Pons (tissue), 1 donor: Measurements from ENCODE around the gene LMF1.

Source experiments
- DNase-seq: peaks from one replicate; pipeline ENCODE4 v3.0.0-alpha.2; 2016; ENCODE audit warnings: low spot score

LMF1 gene

DNA sequence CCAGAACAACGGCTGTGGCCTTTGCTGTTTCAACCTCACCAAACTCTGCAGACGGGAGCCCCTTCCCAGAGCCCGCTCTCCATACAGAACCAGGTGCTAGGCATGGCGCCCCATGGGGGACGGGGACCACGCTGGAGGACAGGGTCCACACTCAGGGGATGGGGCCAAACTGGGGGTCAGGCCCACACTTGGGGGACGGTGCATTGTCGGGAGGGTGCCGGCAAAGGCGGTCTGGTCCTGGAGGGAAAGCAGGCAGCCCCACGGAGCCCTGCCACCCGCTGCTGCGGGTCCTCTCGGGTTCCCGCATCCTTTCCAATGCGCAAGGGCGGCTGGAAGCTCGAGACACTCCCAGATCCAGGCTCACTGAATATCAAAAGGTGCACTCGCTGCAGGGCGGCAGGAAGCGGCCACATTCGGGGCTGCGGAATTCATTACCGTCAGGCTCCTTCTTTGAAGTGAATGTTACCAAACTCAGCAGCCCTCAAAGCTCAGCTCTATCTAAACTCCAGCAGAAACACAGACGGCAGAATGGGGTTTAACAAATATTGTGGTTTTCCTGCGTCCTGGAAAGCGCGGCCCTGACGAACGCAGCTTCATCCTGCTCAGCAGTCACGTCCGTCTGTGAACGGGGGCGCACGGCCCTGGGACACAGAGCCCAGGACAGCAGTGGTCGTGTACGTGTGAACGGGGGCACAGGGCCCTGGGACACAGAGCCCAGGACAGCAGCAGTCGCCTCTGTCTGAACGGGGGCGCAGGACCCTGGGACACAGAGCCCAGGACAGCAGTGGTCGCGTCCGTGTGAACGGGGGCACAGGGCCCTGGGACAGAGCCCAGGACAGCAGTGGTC, 41.3 kb downstream of the LMF1 start:
- DNase-seq, result no peak

DNA sequence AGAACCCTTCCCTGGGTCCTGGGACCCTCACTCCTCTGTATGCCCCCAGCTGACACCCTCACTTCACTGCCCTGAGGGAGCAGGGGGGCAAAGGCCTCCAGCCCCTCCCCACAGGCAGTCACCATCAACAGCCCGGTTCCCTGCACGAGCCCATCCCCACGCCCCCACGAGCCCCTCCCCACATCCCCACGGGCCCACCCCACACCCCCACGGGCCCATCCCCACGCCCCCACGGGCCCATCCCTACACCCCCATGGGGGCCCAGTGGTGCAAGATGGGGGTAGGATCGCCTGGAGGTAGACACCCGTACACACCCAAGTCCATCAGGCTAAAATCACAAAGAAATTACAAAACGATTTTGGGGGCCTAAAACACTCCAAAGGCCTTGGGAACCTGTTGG, 42.3 kb downstream of the LMF1 start:
- DNase-seq, result no peak

DNA sequence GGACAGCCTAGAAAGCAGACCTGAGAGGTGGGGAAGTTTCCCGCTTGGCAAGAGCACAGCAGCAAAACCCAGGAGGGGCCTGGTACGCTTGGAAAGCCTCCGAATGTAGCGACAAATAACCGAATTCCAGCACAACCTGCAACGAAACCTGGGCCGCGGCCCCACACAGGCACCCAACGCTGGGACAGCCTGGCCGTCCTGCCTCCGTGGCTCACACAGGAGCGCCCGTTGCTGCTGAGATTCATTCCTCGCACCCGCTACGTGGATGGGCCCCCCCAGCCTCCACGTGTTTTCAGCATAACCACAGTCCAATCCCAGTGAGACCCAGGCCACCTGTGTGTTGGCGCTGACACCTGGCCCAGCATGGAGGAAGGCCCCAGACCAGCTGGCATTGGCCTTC, 42.9 kb downstream of the LMF1 start:
- no peak for DNase-seq

DNA sequence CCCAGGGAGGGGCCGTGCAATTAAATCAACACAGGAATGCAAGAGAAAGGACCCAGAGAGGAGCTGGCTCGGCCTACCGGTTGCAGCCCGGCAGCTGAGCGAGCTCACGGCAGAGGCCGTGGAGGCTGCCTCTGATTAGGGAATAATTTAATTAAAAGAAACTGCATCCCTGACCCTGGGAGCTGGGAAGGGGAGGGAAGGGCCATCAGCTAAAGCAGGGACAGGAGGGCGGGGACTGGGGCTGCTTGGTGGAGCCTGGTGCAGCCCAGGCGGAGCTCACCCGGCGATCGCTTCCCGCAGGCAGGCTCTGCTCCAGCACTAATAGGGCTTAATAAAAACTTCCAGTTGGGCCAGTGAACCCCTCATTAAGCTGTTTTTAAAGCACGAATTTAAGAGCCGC, 43.4 kb downstream of the LMF1 start:
- DNase-seq, result no peak

DNA sequence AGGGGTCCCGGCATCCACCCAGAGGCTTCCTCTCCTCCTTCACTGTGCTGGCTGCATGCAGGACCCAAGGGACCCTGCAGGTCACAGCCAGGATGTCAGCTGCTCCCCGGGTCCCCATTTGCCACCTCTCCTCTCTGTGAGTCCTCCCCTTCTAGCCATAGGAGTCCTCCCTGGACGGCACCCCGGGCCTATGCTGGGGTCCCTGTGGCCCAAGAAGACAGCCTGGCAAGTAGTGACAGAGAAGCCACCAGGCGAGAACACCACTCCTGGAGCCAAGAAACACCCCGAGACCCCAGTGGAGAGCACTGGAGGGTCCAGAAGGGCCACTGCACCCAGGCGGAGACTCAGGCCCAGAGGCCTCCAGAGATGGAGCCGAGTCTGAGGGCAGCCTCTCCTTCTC, 44.1 kb downstream of the LMF1 start:
- no peak for DNase-seq

DNA sequence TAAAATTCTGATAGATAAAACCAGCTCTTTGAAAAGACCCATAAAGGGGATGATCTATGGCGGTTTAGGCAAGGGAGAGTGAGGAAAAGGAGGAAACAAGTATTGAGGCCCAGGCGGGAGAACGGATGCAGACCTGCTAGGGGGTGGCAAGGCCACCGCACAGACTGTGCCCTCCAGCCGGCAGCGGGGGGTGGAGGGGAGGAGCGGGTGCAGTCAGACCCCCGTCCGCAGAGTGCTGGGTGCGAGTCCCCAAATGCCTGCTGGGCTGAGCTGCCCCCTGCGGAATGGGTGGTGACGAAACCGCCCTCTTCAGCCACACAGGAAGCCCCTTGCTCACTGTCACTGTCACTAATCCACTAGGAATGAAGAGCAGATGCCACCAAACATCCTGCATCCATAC, 46.0 kb downstream of the LMF1 start:
- no peak for DNase-seq

DNA sequence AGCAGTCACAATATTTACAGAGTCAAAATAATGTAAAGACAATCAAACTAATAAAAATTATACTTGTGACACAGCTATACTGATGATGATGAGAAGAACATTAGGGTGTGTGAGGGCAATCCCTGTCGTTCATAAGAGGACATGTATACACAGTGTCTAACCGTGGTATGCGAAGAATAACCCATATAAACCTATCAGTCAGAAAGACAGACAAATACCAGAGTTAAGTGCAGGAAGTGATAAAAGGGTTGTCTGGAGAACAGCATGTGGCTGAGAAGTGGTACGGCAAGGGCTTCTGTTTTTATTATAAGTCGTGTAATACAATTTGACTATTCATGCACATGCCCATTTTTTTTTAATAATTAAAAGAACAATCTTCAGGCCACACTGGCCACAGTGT, 46.7 kb downstream of the LMF1 start:
- no peak for DNase-seq

DNA sequence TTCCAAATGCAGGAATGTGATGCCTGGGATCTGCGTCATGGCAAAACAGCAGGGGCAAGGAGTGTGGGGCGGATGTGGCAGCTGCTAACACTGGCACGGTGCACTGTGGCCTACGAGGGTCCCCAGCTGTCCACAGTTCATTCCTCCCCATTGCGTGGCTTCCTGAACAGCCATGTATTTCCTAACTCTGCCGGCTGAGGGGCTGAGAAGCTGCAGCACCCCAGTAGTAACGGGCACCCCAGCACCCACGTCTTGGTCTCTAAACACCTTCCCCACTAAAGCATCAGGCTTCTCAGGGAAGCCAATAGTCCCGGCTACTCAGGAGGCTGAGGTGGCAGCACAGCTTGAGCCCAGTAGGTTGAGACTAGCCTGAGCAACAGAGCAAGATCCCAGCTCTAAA, 47.6 kb downstream of the LMF1 start:
- no peak for DNase-seq

DNA sequence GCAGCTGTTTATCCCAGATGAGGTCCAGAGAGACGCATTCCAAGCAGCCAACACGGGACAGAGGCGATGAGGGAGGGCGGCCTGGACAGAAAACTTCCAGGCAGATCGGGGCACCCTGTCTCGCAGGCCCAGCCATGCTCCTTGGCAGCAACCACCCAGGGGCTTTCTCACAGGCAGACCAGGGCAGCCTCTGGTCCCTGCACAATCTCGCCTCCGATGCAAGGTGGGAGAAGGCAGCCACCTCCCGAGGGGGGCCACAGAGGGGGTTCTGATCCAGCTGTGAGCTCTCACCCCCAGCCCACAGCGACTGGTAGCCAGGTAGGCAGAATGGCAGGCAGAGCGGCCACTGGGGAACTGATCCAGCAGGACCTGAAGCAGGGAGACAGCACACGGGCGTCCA, 48.7 kb downstream of the LMF1 start:
- no peak for DNase-seq

DNA sequence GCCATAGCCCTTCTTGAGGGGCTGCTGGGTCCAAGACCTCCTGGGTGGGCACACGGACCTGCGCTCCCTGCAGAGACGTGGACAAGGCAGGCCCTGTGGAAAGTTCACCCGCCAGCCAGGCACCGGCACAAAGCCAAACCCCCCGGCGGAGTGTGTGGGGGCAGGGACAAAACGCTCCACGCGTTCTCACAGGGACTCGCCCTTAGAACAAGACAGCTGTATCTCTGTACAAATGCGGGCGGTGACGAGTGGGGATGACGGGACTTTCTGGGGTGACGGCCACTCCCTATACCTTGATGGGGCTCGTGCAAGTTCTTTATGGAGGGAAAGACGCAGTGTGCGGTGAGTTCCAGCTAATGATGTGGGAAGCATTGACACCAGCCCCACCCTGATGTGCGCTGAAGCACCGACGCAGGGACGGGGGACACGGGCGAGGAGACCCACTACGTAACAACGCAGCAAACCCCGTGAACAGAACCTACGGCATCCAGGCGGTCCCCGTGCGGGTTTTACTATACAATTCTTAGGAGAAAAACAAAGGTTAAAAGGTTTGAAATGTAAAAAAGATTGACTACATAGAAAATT, 49.4 kb downstream of the LMF1 start:
- peak; percentile 38 for DNase-seq

DNA sequence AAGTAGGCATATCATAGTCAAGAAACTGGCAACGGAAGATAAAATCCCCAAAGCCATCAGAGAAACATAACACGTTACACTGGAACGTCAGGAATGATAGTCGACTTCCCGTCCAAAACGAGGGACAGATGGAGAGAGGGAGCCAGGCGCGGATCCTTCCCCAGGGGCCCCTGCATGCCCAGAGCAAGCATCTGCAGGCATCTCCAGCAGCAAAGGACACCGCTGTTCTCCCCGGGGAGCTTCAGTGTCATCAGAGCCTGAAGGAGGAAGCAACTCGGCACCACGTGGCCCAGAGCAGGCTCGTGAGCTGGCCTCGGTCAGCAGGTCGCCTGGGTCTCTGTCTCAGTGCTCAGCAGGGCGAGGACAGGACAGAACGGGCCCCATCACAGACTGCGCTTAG, 50.1 kb downstream of the LMF1 start:
- peak; percentile 56 for DNase-seq

DNA sequence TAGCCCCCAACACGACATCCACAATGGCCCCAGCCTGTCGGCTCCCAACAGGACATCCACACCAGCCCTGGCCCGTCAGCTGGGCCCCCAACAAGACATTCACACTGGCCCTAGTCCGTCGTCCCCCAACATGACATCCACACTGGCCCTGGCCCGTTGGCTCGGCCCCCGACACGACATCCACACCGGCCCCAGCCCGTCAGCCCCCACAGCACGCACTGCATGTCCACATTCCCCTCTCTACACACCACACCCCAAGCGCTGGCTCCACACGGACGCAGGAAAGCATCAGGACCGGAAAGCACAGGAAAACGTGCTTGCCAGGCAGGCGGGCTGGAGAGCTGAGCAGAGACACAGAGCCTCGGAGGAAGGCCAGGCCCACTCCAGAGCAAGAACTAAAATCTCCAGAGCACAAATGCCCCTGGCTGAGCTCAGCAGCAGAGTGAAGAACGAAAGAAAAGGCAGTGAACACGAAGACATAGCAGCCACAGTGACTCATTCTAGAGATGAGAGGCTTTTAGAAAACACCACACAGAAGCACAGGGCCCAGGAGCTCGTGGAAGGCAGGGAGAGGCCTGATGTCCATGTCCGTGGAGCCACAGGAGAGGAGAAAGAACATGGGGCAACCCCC, 50.6 kb downstream of the LMF1 start:
- DNase-seq, result peak; percentile 31

DNA sequence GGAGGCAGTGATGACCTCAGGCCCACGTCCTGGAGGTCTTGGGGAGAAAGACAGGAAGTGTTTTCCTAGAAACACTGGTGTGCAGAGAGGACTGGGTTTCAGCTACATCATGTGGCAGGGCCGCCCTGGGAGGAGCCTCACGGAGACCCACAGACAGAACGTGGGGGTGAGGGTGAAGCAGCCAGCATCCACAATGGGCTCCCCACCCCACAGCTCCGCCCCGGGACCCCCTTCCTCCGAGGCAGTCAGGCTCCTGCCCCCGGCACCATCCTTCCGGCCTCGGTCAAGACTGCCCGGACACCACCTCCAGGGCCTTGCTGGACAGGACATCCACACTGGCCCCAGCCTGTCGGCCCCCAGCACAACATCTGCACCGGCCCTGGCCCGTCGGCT, 51.1 kb downstream of the LMF1 start:
- DNase-seq, result no peak

DNA sequence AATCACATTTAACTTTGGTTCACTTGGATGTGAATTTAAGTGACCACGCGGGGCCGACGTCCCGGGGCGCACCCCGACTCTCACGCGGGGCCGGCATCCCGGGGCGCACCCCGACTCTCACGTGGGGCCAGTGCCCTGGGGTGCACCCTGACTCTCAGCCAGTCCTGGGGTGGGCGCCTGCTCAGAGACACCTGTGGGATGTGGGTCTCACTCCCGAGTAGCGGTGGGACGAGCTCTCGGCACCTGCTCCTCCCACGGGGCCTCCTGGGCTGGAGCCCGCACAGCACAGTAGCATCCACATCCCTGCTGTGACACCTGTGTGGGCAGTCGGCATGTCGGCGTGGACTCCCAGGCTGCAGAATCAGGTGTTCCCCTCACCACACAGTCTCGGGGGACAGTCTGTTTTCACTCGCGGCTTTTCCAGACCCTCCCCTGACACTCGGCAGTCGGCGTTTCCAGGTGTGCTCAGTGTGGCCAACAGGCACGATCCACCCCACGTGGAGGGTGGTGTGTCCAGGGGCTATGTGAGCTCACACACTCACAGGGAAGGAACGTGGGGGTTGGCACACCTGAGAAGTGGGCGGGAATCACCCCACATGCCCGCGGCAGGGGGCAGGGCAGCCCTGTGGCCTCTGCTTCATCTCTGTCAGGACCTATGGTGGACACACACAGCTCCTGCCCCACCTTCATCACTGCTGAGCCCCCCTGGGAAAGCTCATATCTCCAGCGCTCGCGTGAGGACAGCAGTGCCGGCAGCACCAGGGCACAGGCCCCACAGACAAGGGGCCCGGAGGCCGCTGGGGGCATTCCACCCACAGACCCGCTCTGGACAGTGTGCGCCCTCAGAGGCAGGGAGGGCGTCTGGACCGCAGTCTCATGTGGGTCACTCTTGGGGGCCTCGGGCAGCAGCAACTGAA, 51.8 kb downstream of the LMF1 start:
- DNase-seq, result no peak

DNA sequence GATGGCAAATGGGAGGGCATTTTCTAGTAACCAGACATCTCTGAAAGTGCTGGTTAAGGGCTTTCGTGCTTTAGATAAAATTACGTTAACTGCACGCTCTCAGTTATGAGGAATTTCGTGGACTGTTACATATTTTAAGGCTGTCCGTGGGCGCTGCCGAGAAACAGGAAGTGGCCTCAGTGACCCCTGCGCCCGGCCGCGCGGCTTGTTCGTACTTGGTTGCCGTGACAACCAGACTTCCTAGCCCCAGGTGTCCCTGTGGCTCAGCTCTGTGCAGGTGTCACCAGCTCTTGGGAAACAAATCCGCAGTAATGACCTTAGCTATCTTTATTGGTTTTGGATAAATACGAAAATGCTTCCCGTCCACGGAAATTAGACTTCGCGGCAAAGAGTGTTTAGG, 52.7 kb downstream of the LMF1 start:
- DNase-seq, result no peak

DNA sequence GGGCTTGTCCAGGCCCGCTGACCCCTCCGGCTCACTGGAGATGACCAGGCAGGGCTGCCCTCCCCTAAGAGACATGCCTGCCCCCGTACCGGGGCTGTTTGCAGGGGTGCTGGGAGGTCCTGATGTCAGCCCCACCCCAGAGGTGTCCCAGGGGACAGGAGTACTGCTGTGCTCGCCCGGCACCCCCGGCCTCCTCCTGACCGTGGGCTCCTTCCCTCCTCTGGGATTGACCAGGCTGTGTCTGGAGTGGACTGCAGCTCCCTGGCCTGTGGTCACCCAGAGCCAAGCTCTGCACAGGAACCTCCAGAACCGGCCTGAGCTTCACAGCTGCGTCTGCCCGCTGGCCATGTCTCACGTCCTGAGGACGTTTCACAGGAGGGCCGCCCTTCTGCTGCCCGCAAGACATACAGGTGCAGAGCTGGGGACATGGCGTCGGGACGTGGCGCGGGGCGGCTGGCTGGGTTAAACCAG, 53.2 kb downstream of the LMF1 start:
- DNase-seq, result no peak

DNA sequence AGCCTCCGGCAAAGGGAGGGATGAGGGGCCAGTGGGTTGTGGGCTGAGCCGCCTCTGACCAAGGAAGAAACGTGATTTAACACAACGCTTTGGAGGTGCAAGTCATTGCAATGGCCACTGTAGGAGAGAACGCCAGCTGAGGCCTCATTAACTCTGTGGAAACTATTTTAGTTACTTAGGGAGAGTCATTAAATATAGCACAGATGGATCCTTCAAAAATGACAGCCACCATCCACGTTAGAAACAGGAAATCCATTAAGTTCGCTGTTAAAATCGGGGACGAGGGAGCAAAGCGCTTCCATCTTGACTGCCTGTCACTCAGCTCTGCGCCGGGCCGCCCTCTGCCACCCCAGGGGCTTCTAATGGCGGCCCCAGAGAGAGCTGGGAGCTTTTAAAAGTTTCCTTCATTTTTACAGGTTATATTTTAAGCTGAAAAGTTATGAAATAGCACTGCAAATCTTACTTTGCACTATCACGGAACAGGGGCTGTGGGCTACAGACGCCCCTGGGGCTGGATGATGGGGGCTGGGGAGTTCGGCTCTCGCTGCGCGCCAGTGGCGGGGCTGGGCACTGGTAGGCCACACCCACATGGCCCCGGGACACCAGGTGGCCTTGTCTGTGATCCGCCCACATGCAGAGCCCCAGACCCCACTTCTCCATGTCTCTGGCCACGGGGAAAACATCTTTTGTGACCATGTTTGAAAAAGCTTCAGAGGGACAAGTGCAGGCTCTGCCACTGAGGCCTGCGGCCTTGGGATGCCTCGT, 54.6 kb downstream of the LMF1 start:
- DNase-seq, result no peak

DNA sequence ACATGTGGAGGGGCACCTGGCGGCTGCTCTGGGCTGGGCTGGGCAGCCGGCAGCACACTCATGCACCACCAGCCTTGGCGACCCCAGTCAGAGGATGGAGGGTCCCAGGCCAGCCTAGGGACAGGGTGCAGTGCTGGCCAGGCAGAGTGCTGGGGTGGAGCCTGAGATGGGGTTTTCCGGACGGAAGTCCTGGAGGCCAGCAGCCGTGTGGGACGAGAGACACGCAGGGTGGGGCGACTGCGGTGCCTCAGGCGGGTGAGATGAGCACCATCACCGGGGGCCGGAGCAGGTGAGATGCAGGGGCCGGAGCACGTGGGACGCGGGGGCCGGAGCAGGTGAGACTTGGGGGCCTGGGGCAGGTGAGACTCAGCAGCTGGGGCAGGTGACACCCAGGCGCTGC, 55.2 kb downstream of the LMF1 start:
- no peak for DNase-seq

DNA sequence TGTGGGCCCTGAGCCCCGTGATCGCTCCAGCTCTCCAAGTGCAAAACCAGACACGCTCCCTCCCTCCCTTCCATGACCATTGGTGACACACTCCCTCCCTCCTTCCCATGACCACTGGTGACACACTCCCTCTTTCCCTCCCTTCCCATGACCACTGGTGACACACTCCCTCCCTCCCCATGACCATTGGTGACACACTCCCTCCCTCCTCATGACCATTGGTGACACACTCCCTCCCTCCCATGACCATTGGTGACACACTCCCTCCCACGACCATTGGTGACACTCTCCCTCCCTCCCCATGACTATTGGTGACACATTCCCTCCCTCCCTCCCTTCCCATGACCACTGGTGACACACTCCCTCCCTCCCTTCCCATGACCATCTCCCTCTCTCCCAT, 56.3 kb downstream of the LMF1 start:
- DNase-seq, result peak; percentile 14

DNA sequence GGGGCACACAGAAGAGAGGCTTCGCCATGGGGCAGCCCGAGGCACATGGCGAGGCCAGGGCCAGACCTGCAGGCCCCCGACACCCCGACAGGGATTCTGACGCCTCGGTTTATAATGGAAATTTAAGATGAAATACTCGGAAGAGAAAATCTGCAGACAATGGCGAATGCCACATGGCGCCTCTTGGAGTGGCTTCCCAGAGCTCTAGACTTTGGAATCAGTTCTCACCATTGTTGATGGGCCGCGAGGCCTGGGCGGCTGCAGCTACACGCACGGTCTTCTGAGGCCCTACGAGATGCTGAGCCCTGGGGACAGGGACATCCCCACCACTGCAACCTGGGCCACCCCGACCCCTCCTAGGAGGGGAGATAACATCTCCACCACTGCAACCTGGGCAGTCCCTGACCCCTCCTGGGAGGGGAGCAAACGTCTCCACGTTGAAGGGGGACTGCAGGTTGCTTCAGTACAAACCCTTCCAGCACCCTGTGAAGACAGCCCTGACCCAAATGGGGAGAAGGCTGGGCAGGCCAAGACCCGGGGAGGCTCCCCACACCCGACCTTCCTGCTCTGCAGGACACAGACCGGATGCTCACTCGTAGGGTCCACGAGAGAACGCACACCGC, 56.9 kb downstream of the LMF1 start:
- DNase-seq, result no peak
